Parathyroid adenoma (tissue), 2 donors: ENCODE data around the gene KCNMB2.
"Not testable (repeated sequence)": the region's sequence is repeated elsewhere in the genome, so short reads cannot be mapped to it uniquely, and the experiment has no call there.

Experiments
- H2AFZ ChIP-seq: fragments of 300-600 bp; sonication (generic); one replicate; pipeline ENCODE4 v1.7.0; 2017; ENCODE audit warnings: antibody characterized with exemption, mild to moderate bottlenecking
- H3K27ac ChIP-seq: fragments of 300-600 bp; sonication (generic); one replicate; pipeline ENCODE4 v1.7.0; 2017
- H3K27me3 ChIP-seq: fragments of 300-600 bp; sonication (generic); one replicate; pipeline ENCODE4 v1.7.0; 2017; ENCODE audit warnings: low read length; ENCODE audit not compliant: control insufficient read depth, insufficient read depth
- H3K36me3 ChIP-seq: fragments of 300-600 bp; sonication (generic); one replicate; pipeline ENCODE4 v1.7.0; 2017; ENCODE audit warnings: low read length; ENCODE audit not compliant: control insufficient read depth, insufficient read depth
- H3K4me1 ChIP-seq: fragments of 300-600 bp; sonication (generic); one replicate; pipeline ENCODE4 v1.7.0; 2017; ENCODE audit warnings: control low read depth
- H3K4me2 ChIP-seq: fragments of 300-600 bp; sonication (generic); one replicate; pipeline ENCODE4 v1.7.0; 2017; ENCODE audit warnings: low read length
- H3K4me3 ChIP-seq: fragments of 300-600 bp; sonication (generic); one replicate; pipeline ENCODE4 v1.7.0; 2017; ENCODE audit warnings: low read depth, low read length
- H3K79me2 ChIP-seq: fragments of 300-600 bp; sonication (generic); one replicate; pipeline ENCODE4 v1.7.0; 2017; ENCODE audit warnings: control low read depth
- H3K9ac ChIP-seq: fragments of 300-600 bp; sonication (generic); one replicate; pipeline ENCODE4 v1.7.0; 2017; ENCODE audit warnings: mild to moderate bottlenecking
- H3K9me3 ChIP-seq: fragments of 300-600 bp; sonication (generic); one replicate; pipeline ENCODE4 v1.7.0; 2017; ENCODE audit warnings: low read length; ENCODE audit not compliant: control insufficient read depth
- TF ChIP-seq, protein P1 (sequence below): fragments of 300-600 bp; sonication (generic); IDR thresholded peaks from one replicate; pipeline ENCODE4 v1.7.0; 2017; ENCODE audit warnings: antibody characterized with exemption, mild to moderate bottlenecking
- donor health status: primary hyperparathyroidism.

Gene KCNMB2

DNA sequence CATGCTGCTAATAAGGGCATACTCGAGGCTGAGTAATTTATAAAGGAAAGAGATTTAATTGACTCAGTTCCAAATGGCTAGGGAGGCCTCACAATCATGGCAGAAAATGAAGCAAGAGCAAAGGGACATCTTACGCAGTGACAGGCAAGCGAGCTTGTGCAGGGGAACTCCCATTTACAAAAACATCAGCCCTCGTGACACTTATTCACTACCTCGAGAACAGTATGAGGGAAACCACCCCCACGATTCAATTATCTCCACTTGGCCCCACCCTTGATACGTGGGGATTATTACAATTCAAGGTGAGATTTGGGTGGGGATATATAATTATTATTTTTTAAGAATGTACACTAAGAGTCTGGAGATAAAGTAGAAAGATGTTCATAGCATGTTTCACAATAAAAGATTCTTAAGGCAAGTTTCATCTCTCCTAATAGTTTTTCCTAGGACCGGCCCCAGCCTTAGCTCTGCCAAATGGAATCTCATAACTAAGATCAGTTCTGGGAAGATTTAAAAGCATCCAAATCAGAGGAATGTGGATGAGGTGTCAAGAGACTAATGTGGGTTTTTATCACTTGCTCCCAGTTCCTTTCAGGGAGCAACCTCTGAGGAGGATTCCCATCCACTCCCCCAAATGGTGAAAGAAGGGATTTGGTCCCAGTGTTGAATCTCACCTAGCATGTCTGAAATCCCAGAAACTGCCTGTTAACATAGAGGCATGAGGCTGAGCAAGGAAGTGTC lies 314.4 kb downstream of the KCNMB2 start:
- Histone ChIP-seq H3K9ac (no peak overlapping the region), H3K27ac (no peak overlapping the region)

DNA sequence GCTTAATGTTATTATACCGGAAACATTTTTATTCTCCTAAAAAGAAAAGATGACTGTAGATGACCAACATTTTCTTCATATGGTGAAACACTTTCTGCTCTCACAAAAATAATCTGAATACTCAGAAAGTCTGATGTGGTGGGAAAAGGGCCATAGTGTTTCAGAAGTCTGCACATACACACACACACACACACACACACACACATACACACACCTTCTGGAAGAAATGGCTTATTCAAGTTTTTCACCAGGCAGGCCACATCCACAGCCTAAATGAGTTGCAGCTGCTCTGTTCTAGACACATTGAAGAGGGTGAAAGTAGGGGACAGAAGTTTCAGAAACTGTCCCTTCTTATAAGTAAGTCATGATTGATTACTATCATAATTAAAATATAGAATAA lies 315.3 kb downstream of the KCNMB2 start:
- no peak overlapping the region for H2AFZ ChIP-seq
- H3K27me3 ChIP-seq = no peaks in the 10 kb centered on the region
- H3K36me3 ChIP-seq = no peaks in the 10 kb centered on the region
- H3K4me3 ChIP-seq = no peak overlapping the region
- no peaks in the 10 kb centered on the region for H3K4me1 ChIP-seq
- no peak overlapping the region for H3K9ac ChIP-seq
- TF ChIP-seq, protein P1, sequence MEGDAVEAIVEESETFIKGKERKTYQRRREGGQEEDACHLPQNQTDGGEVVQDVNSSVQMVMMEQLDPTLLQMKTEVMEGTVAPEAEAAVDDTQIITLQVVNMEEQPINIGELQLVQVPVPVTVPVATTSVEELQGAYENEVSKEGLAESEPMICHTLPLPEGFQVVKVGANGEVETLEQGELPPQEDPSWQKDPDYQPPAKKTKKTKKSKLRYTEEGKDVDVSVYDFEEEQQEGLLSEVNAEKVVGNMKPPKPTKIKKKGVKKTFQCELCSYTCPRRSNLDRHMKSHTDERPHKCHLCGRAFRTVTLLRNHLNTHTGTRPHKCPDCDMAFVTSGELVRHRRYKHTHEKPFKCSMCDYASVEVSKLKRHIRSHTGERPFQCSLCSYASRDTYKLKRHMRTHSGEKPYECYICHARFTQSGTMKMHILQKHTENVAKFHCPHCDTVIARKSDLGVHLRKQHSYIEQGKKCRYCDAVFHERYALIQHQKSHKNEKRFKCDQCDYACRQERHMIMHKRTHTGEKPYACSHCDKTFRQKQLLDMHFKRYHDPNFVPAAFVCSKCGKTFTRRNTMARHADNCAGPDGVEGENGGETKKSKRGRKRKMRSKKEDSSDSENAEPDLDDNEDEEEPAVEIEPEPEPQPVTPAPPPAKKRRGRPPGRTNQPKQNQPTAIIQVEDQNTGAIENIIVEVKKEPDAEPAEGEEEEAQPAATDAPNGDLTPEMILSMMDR = no peak
- no peaks in the 10 kb centered on the region for H3K9me3 ChIP-seq
- H3K4me2 ChIP-seq = no peak overlapping the region
- no peaks in the 10 kb centered on the region for H3K79me2 ChIP-seq
- no peak overlapping the region for H3K27ac ChIP-seq

More for the DNA sequence above, 314.4 kb downstream of the KCNMB2 start:
- Histone ChIP-seq H3K79me2 (no peaks in the 10 kb centered on the region), H3K4me3 (no peak overlapping the region), H3K27me3 (no peaks in the 10 kb centered on the region), H3K4me2 (no peak overlapping the region), H3K4me1 (no peaks in the 10 kb centered on the region), H2AFZ (no peak overlapping the region), H3K36me3 (no peaks in the 10 kb centered on the region), H3K9me3 (no peaks in the 10 kb centered on the region)
- TF ChIP-seq, protein P1 = no peak

DNA sequence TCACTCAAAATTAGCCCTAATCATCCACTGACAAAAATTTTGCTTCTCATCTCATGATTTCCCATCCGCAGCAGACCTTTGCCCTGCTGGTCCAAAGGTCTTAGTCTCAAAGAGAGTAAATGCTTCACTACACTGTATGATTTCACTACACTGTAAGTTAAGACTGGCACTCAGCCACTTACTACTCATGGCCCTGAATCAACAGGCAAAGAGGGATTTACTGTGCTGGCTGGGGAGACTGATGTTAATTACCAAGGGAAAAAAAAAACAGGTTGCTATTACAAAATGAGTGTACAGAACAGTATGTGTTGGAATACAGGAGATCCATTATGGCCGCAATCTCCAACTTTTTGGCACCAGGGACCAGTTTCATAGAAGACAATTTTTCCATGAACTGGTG lies 320.6 kb downstream of the KCNMB2 start:
- Histone ChIP-seq H3K4me2 (no peak overlapping the region), H3K9me3 (no peaks in the 10 kb centered on the region), H3K4me1 (no peaks in the 10 kb centered on the region), H3K36me3 (no peaks in the 10 kb centered on the region), H3K79me2 (no peaks in the 10 kb centered on the region), H3K27me3 (no peaks in the 10 kb centered on the region), H3K9ac (no peak overlapping the region), H3K4me3 (no peak overlapping the region), H3K27ac (no peak overlapping the region), H2AFZ (no peak overlapping the region)
- TF ChIP-seq, protein P1 = no peak

DNA sequence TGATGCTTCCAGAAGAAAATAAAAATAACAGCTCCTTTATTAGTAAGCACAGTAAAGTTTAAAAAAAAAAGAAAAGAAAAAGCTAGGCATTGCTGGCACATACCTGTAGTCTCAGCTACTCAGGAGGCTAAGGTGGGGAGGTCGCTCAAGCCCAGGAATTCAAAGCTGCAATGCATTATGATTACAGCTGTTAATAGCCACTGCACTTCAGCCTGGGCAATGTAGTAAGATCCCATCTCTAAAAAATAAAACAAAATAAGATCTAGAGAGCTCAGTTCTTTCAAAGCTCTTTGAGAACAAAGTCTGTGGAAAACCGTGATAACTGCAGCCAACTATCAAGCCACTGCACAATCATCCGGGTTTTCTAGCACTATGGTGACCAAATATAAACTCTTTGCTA lies 323.1 kb downstream of the KCNMB2 start:
- H3K79me2 ChIP-seq = no peaks in the 10 kb centered on the region
- no peaks in the 10 kb centered on the region for H3K36me3 ChIP-seq
- no peak overlapping the region for H3K4me3 ChIP-seq
- TF ChIP-seq, protein P1 = no peak
- H3K9me3 ChIP-seq = no peaks in the 10 kb centered on the region
- H3K4me1 ChIP-seq = no peaks in the 10 kb centered on the region
- H3K27ac ChIP-seq = no peak overlapping the region
- H3K4me2 ChIP-seq = no peak overlapping the region
- no peaks in the 10 kb centered on the region for H3K27me3 ChIP-seq
- H2AFZ ChIP-seq = no peak overlapping the region
- no peak overlapping the region for H3K9ac ChIP-seq

DNA sequence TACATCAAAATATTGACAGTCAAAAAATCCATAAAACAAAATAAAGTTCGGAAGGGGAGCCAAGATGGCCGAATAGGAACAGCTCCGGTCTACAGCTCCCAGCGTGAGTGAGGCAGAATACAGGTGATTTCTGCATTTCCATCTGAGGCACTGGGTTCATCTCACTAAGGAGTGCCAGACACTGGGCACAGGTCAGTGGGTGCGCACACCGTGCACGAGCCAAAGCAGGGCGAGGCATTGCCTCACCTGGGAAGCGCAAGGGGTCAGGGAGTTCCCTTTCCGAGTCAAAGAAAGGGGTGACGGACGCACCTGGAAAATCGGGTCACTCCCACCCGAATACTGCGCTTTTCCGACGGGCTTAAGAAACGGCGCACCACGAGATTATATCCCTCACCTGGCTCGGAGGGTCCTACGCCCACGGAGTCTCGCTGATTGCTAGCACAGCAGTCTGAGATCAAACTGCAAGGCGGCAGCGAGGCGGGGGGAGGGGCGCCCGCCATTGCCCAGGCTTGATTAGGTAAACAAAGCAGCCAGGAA lies 323.7 kb downstream of the KCNMB2 start:
- H3K4me1 ChIP-seq, H3K9me3 ChIP-seq, H3K4me3 ChIP-seq, H3K27ac ChIP-seq, H3K36me3 ChIP-seq, H3K4me2 ChIP-seq, H3K79me2 ChIP-seq, H3K9ac ChIP-seq, H2AFZ ChIP-seq, H3K27me3 ChIP-seq: not testable (repeated sequence)
